Lower lobe of right lung (tissue), 2 donors: Measurements from ENCODE around the gene AUTS2. TPM values are rescaled to one million over a fixed set of nuclear protein-coding genes. Genes with fewer than 3 reads are reported as not detected.

Source experiments
- ATAC-seq, 2 donors: fragments of 200-7000 bp; cut with Tn5 transposase; one replicate each; pipeline ENCODE4 v1.9.1; 2020 to 2022; ENCODE audit warnings: mild to moderate bottlenecking in 2 of 2, moderate library complexity in 2 of 2
- DNase-seq: peaks from one replicate; pipeline ENCODE4 v3.0.0-alpha.2; 2020
- H3K27ac ChIP-seq: fragments of 200-600 bp; one replicate; pipeline ENCODE4 v1.8.0; 2022
- H3K27me3 ChIP-seq: fragments of 200-600 bp; one replicate; pipeline ENCODE4 v1.8.0; 2022; ENCODE audit warnings: low read depth
- H3K36me3 ChIP-seq: fragments of 200-600 bp; one replicate; pipeline ENCODE4 v1.8.0; 2022; ENCODE audit warnings: mild to moderate bottlenecking
- H3K4me1 ChIP-seq: fragments of 200-600 bp; one replicate; pipeline ENCODE4 v1.8.0; 2022
- H3K4me3 ChIP-seq: fragments of 200-600 bp; one replicate; pipeline ENCODE4 v1.8.0; 2022; ENCODE audit warnings: mild to moderate bottlenecking
- H3K9me3 ChIP-seq: fragments of 200-600 bp; one replicate; pipeline ENCODE4 v1.8.0; 2022
- intact Hi-C: fragments of 100-400 bp; cut with DNase I; formaldehyde crosslinking; loops from one replicate; pipeline ENCODE4 v1.11.0; 2022
- total RNA-seq: library from RNA; stranded (reverse); fragmentation: NEBNext Ultra II Directional; extraction: Animal tissue kit (Norgen Biotek cat#: 25700); gene quantifications from one replicate; pipeline ENCODE4 v1.2.1, GENCODE V29; 2021
- TF ChIP-seq, protein P1 (sequence below): fragments of 200-600 bp; IDR thresholded peaks from one replicate; pipeline ENCODE4 v1.8.0; 2022; ENCODE audit warnings: antibody characterized with exemption, mild to moderate bottlenecking
- donor health status: DM: no; HTN: yes; CAD: no; lungs with severe emphysema.

Gene AUTS2
- total RNA-seq, 1 donor from 2014 or later: 45.7 TPM

DNA sequence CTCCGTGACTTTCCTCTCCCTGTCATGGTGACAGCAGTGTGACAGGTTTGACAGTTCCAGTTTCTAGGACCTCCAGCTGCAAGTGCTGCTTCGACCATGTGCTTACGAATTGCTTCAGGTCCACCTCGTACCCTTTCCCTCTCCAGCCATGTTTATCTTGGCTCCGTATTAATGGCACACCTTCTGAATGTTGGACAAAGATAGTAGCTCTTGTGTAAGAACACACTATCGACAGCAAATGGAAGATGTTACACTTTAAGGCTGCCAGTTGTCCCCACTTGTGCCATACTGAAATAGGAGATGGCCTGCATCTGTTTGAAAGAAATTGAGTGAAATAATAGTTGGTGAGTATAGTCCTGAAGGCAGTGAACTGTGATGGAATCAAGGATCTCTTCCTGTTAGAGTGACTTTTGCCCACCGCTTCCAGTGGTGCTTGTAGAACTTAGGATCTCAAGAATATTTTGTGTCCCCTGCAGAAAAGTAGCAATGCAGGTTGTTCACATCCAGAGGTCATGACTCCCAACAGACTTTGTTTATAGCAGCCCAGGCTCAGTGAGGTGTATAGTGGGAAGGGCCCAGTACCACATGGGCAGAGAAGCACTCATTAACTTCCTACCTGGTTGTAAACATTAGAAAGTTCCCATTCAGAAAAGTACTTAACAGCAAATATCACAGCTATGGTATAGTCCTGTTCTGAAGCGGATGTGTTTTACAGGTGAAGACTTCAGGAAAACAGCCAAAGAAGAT lies 904.0 kb downstream of the AUTS2 start:
- H3K36me3 ChIP-seq: no peaks in the 10 kb centered on the region
- H3K27me3 ChIP-seq: no peaks in the 10 kb centered on the region
- no peak overlapping the region for H3K4me3 ChIP-seq
- TF ChIP-seq, protein P1, sequence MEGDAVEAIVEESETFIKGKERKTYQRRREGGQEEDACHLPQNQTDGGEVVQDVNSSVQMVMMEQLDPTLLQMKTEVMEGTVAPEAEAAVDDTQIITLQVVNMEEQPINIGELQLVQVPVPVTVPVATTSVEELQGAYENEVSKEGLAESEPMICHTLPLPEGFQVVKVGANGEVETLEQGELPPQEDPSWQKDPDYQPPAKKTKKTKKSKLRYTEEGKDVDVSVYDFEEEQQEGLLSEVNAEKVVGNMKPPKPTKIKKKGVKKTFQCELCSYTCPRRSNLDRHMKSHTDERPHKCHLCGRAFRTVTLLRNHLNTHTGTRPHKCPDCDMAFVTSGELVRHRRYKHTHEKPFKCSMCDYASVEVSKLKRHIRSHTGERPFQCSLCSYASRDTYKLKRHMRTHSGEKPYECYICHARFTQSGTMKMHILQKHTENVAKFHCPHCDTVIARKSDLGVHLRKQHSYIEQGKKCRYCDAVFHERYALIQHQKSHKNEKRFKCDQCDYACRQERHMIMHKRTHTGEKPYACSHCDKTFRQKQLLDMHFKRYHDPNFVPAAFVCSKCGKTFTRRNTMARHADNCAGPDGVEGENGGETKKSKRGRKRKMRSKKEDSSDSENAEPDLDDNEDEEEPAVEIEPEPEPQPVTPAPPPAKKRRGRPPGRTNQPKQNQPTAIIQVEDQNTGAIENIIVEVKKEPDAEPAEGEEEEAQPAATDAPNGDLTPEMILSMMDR: no peak
- intact Hi-C loops: no loop called here
- no peak for ATAC-seq
- no peak for DNase-seq
- H3K27ac ChIP-seq: no peak overlapping the region
- no peaks in the 10 kb centered on the region for H3K4me1 ChIP-seq
- no peaks in the 10 kb centered on the region for H3K9me3 ChIP-seq

DNA sequence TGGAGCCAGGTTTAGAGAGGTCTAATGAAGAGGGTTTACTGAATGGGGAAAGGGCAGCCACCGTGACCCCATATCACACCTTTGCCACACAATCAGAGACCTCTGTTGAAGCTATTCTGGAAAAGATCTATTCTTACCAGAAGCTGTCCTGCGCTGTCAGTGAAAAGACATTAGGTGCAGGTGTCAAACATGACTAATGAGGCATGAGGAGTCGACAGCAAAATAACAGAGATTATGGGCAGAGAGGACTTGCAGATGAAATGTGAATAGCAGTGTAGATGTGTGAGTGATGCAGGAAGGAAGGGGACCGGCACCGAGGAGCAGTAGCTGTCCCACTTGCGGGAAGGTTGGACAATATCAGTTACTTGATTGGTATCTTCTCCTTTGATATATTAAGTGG lies 906.0 kb downstream of the AUTS2 start:
- Histone ChIP-seq H3K27ac (no peak overlapping the region), H3K9me3 (no peaks in the 10 kb centered on the region), H3K27me3 (no peaks in the 10 kb centered on the region), H3K4me3 (no peak overlapping the region), H3K4me1 (no peaks in the 10 kb centered on the region), H3K36me3 (no peaks in the 10 kb centered on the region)
- intact Hi-C loops: no loop called here
- no peak for DNase-seq
- TF ChIP-seq, protein P1: no peak
- ATAC-seq: no peak

DNA sequence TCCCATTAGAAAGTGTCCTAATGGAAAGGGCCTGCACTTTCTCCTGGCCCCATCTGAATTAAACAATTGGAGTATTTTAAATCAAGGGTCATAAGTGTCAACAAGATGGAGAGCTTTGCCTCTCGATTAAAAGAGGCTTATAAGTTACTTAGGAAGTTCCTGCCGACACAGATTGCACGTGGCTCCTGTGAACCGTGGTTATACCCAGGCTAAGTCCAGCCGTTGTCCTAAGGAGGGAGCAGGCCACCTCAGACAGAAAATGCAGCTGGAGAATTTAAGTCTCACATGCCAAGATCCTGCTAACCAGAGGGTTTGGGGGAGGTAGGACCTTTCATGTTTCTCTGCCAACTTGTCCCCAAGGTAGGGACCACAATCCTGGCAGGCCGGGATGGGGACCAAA lies 907.2 kb downstream of the AUTS2 start:
- no peaks in the 10 kb centered on the region for H3K4me1 ChIP-seq
- no peaks in the 10 kb centered on the region for H3K27me3 ChIP-seq
- no peak overlapping the region for H3K27ac ChIP-seq
- DNase-seq: no peak
- ATAC-seq: no peak
- intact Hi-C loops: no loop called here
- no peak overlapping the region for H3K4me3 ChIP-seq
- no peaks in the 10 kb centered on the region for H3K9me3 ChIP-seq
- no peaks in the 10 kb centered on the region for H3K36me3 ChIP-seq
- TF ChIP-seq, protein P1: no peak

DNA sequence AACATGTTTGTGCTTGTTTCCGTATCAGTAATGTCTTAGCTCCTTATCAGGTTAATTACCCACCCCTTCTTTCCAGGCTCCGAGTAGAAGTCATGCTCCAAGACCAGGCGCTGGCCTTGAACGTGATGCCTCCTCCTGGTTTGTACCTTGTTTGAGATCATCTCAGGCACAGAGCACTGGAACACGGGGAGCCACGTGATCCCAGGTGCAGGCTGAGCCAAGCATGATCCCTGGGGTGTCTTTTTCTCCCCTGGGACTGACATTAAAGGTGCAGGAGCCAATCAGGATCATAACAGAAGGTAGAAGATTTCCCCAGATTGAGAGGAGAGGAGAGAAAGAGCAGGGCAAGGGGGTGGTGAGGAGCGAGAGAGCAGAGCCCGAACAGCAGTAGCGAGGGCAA lies 907.6 kb downstream of the AUTS2 start:
- Histone ChIP-seq H3K27ac (no peak overlapping the region), H3K4me1 (no peaks in the 10 kb centered on the region), H3K27me3 (no peaks in the 10 kb centered on the region), H3K4me3 (no peak overlapping the region), H3K9me3 (no peaks in the 10 kb centered on the region), H3K36me3 (no peaks in the 10 kb centered on the region)
- intact Hi-C loops: no loop called here
- DNase-seq: no peak
- ATAC-seq: no peak
- TF ChIP-seq, protein P1: no peak

DNA sequence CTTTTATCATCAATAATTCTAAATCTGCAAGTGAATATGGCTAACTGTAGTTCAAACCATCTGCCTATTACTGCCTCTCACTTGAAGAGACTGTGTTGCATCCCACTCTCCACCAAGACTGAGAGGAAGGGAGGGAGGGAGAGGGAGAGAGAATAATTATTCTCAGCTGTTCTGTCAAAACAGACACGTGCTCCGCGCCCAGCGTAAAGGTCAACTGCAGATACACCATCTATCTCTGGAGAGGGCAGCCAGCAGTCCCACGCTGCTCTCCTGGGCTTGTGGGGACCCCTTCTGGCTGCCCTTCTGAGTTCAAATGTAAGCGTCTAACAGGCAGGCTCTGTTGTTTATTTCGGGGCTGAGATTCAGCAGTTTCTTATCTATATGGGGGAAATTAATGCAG lies 908.2 kb downstream of the AUTS2 start:
- Histone ChIP-seq H3K4me3 (no peak overlapping the region), H3K36me3 (no peaks in the 10 kb centered on the region), H3K4me1 (no peaks in the 10 kb centered on the region), H3K27me3 (no peaks in the 10 kb centered on the region), H3K27ac (no peak overlapping the region), H3K9me3 (no peaks in the 10 kb centered on the region)
- TF ChIP-seq, protein P1: no peak
- intact Hi-C loops: no loop called here
- ATAC-seq (peak in 1 of 2 donors; percentile 48), DNase-seq (no peak)
